HepG2 (cell line): ENCODE results near the gene WDR41. TPM values are rescaled to one million over a fixed set of nuclear protein-coding genes. Genes with fewer than 3 reads are reported as not detected.

Experiments used
- BRD4 ChIP-seq: sonication (generic); formaldehyde crosslinking; IDR thresholded peaks from 2 replicates; pipeline ENCODE4 v1.4.0; 2020; ENCODE audit warnings: missing genetic modification reagents
- CBFB ChIP-seq: sonication (generic); formaldehyde crosslinking; IDR thresholded peaks from 2 replicates; pipeline ENCODE4 v1.4.0; 2020; ENCODE audit warnings: missing genetic modification reagents
- CCDC6 ChIP-seq: sonication (generic); formaldehyde crosslinking; IDR thresholded peaks from 2 replicates; pipeline ENCODE4 v1.8.1; 2022; ENCODE audit warnings: mild to moderate bottlenecking, missing genetic modification reagents, moderate library complexity
- CEBPG ChIP-seq: IDR thresholded peaks from 2 replicates; pipeline ENCODE4 v1.6.1; 2016
- DMAP1 ChIP-seq: IDR thresholded peaks from 2 replicates; pipeline ENCODE4 v1.6.1; 2016
- GABPB1 ChIP-seq: IDR thresholded peaks from 2 replicates; pipeline ENCODE4 v1.6.1; 2016; ENCODE audit warnings: mild to moderate bottlenecking, missing genetic modification reagents, moderate library complexity, missing compliant biosample characterization
- GATA4 ChIP-seq: sonication (generic); IDR thresholded peaks from 2 replicates; pipeline ENCODE4 v1.6.1; 2016; ENCODE audit warnings: antibody characterized with exemption, low read depth, borderline replicate concordance
- GPBP1L1 ChIP-seq: sonication (generic); formaldehyde crosslinking; IDR thresholded peaks from 2 replicates; pipeline ENCODE4 v1.5.0; 2020; ENCODE audit warnings: mild to moderate bottlenecking, missing genetic modification reagents
- NCOR1 ChIP-seq: fragments of 200-600 bp; sonication (generic); IDR thresholded peaks from 2 replicates; pipeline ENCODE4 v1.7.0; 2017; ENCODE audit warnings: antibody characterized with exemption, low read length, borderline replicate concordance
- POGK ChIP-seq: sonication (generic); formaldehyde crosslinking; conservative IDR thresholded peaks from 2 replicates; pipeline ENCODE4 v1.8.0; 2022; ENCODE audit warnings: mild to moderate bottlenecking, moderate library complexity, missing genetic modification reagents
- PPARG ChIP-seq: conservative IDR thresholded peaks from 2 replicates; pipeline ENCODE4 v1.6.1; 2016; ENCODE audit warnings: missing biosample characterization, missing genetic modification reagents
- PREB ChIP-seq: sonication (generic); formaldehyde crosslinking; IDR thresholded peaks from 2 replicates; pipeline ENCODE4 v1.4.0; 2020; ENCODE audit warnings: missing genetic modification reagents
- RORA ChIP-seq: sonication (generic); formaldehyde crosslinking; IDR thresholded peaks from 2 replicates; pipeline ENCODE4 v1.5.0; 2020; ENCODE audit warnings: mild to moderate bottlenecking, missing genetic modification reagents, moderate library complexity
- ZBTB34 ChIP-seq: sonication (generic); formaldehyde crosslinking; IDR thresholded peaks from 2 replicates; pipeline ENCODE4 v1.8.0; 2022; ENCODE audit warnings: mild to moderate bottlenecking, missing genetic modification reagents
- ZBTB8A ChIP-seq: sonication (generic); formaldehyde crosslinking; IDR thresholded peaks from 2 replicates; pipeline ENCODE4 v1.4.0; 2020; ENCODE audit warnings: mild to moderate bottlenecking, low read depth, missing genetic modification reagents, borderline replicate concordance
- ZFP1 ChIP-seq: IDR thresholded peaks from 2 replicates; pipeline ENCODE4 v1.6.1; 2016
- ZFX ChIP-seq: sonication (generic); formaldehyde crosslinking; IDR thresholded peaks from 2 replicates; pipeline ENCODE4 v1.4.0; 2020; ENCODE audit warnings: mild to moderate bottlenecking, low read depth, missing genetic modification reagents, moderate library complexity
- ZNF335 ChIP-seq: sonication (generic); formaldehyde crosslinking; IDR thresholded peaks from 2 replicates; pipeline ENCODE4 v1.4.0; 2020; ENCODE audit warnings: missing genetic modification reagents
- ZNF343 ChIP-seq: sonication (generic); formaldehyde crosslinking; IDR thresholded peaks from 2 replicates; pipeline ENCODE4 v1.4.0; 2020; ENCODE audit warnings: mild to moderate bottlenecking, missing genetic modification reagents
- ZNF562 ChIP-seq: sonication (generic); formaldehyde crosslinking; IDR thresholded peaks from 2 replicates; pipeline ENCODE4 v1.8.0; 2022; ENCODE audit warnings: missing genetic modification reagents, borderline replicate concordance
- ZNF598 ChIP-seq: sonication (generic); formaldehyde crosslinking; IDR thresholded peaks from 2 replicates; pipeline ENCODE4 v1.5.1; 2020; ENCODE audit warnings: mild to moderate bottlenecking, missing genetic modification reagents, borderline replicate concordance
- ZNF768 ChIP-seq: sonication (generic); formaldehyde crosslinking; IDR thresholded peaks from 2 replicates; pipeline ENCODE4 v1.4.0; 2020; ENCODE audit warnings: missing genetic modification reagents
- ZNF775 ChIP-seq: sonication (generic); formaldehyde crosslinking; IDR thresholded peaks from 2 replicates; pipeline ENCODE4 v1.4.0; 2020; ENCODE audit warnings: missing genetic modification reagents, mild to moderate bottlenecking, moderate library complexity, borderline replicate concordance
- polyA plus RNA-seq, 8 experiments: library from polyadenylated mRNA; depleted of rRNA in 3 of 8; stranded (reverse) in 7 of 8; unstranded in 1 of 8; fragments of >200 nt; fragmentation: Illumina TruSeq in 4 of 8; extraction: Trizol in 4 of 8; gene quantifications; 2 replicates each; pipeline versions ENCODE4 v1.2.1 to v1.2.3, GENCODE V29; 2011 to 2016; ENCODE audit warnings: low read depth in 4 of 8, missing spikeins in 1 of 8, mixed read lengths in 1 of 8; ENCODE audit not compliant: insufficient read depth in 1 of 8
- total RNA-seq, 5 experiments: library from RNA; depleted of rRNA; stranded (reverse); fragments of >200 nt; fragmentation: Illumina TruSeq; extraction: Trizol; gene quantifications; 2 replicates each; pipeline ENCODE4 v1.2.3, GENCODE V29; 2016; ENCODE audit warnings: low read depth in 1 of 5

The WDR41 gene
- total and polyA plus RNA-seq, 2 of the 13 experiments (the other 11 are each of a cell fraction or from before 2014, with no cell fraction given) = 18.9 to 39.3 TPM

GRCh38 chr5:77390795-77391194 is 101.3 kb downstream of the WDR41 start (continued):
- TF ChIP-seq POGK (CRISPR knock-in tag) (no peak), CEBPG (0 out of 2 replicates have a peak, but pooled peaks have one; percentile 15), ZNF598 (CRISPR knock-in tag) (no peak), ZFX (CRISPR knock-in tag) (no peak), PREB (CRISPR knock-in tag) (no peak), BRD4 (CRISPR knock-in tag) (no peak), ZNF775 (CRISPR knock-in tag) (no peak), GABPB1 (CRISPR knock-in tag) (no peak), ZNF768 (CRISPR knock-in tag) (no peak), ZNF335 (CRISPR knock-in tag) (no peak), RORA (CRISPR knock-in tag) (no peak), PPARG (CRISPR knock-in tag) (peak; percentile 41; the same call in 1 of the 2 replicates), ZBTB8A (CRISPR knock-in tag) (no peak), ZBTB34 (CRISPR knock-in tag) (no peak), CBFB (CRISPR knock-in tag) (no peak), DMAP1 (no peak), NCOR1 (no peak), ZNF562 (CRISPR knock-in tag) (no peak), GATA4 (no peak), GPBP1L1 (CRISPR knock-in tag) (no peak), ZNF343 (CRISPR knock-in tag) (no peak), ZFP1 (CRISPR knock-in tag) (no peak), CCDC6 (no peak)
